Measurements from ENCODE around the gene LTBR. TPM values are rescaled to one million over a fixed set of nuclear protein-coding genes. Genes with fewer than 3 reads are reported as not detected.

Gene LTBR
- total and polyA plus RNA-seq, 2 of the 4 experiments (the other 2 are of a cell fraction) = 19.7 to 62.5 TPM

DNA sequence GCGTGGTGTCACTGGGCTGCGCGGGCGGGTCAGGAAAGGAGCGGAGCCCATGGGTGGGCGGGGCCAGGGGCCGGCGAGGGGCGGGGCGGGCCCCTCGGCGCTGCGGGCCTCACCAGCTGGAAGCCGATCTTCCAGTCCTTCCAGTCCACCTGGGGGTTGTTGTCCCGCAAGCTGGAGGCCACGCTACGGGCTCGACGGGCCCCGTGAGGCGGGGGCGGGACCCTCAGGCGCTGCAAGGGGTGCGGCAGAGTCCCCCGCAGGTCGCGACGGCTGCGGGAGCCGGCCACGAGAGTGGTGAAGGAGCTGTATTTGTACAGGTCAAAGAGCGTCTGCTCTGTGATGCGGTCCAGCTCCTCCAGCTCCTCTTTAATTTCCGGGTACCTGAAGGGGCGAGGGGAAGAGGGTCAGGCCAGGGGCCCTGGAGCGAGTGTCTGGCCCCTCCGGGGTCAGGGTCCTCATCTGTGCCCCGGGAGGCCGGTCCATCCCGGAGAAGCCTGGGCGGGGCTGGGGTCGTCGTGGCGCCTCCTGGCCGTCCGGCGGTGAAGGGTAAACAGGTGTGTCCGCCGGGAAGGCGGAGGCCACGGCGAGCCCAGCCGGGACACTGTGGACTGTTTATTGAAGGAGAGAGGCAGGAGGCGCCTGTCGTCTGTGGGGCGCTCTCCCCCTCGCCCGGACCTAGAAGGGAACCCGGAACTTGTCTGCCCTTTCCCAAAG is 20.5 kb upstream of the LTBR start:
- no peak overlapping the region for H2BK20ac ChIP-seq (ENCODE audit: low read depth, low read length)
- peak overlapping the region; percentile 59 for H2BK120ac ChIP-seq (ENCODE audit: low read depth, low read length)
- H3K23ac ChIP-seq (ENCODE audit: low read depth, low read length) = no peak overlapping the region
- no TSS peak for BruUV-seq (replicated peaks)
- no peak overlapping the region for H3K56ac ChIP-seq (ENCODE audit: extremely low read depth, insufficient read depth, low read length)
- in situ Hi-C loops (cut with MboI; ENCODE audit: low sequenced_read_pairs) = no loop called here
- peak overlapping the region; percentile 46; the same call in 1 of the 2 replicates for H3K18ac ChIP-seq (ENCODE audit: low read depth, low read length)
- H3K4me3 ChIP-seq (ENCODE audit: insufficient read depth, low read depth, low read length) = peak overlapping the region; percentile 50
- peak overlapping the region; percentile 33; the same call in 1 of the 2 replicates for H4K5ac ChIP-seq (ENCODE audit: low read depth, low read length)
- dilution Hi-C loops (cut with HindIII; ENCODE audit: low sequenced_read_pairs, unreplicated experiment) = no loop called here
- no peaks in the 10 kb centered on the region for H3K9me3 ChIP-seq (ENCODE audit: control insufficient read depth, insufficient read depth, low read length)
- H2BK5ac ChIP-seq (ENCODE audit: low read depth, low read length, poor library complexity, severe bottlenecking) = peak overlapping the region; percentile 0
- POLR2A ChIA-PET (ENCODE audit: unreplicated experiment) = interaction anchor here (0.6 kb wide), 1 partner anchor 12 kb away, joined by 4 read pairs; the partner anchor contains the start of gene SCNN1A
- H4K8ac ChIP-seq (ENCODE audit: low read depth in 2 of 2, low read length in 2 of 2) = peak overlapping the region; percentile 61 to 75; a peak in 2 of 4 replicates
- H2AFZ ChIP-seq (replicated peaks; ENCODE audit: low read length, poor library complexity) = peak overlapping the region; percentile 94
- ATAC-seq (ENCODE audit: low read depth) (peak; percentile 98), DNase-seq (peak; percentile 28)
- H3K9me1 ChIP-seq (ENCODE audit: insufficient read depth, low read length) = no peaks in the 10 kb centered on the region
- no peaks in the 10 kb centered on the region for H3K36me3 ChIP-seq (ENCODE audit: control insufficient read depth, insufficient read depth, low read length)
- H3K79me1 ChIP-seq (ENCODE audit: low read depth in 1 of 2, low read length in 2 of 2) = no peaks in the 10 kb centered on the region
- peak overlapping the region; percentile 32; the same call in 1 of the 2 replicates for H4K91ac ChIP-seq (ENCODE audit: insufficient read depth, low read depth, low read length)
- H3K4me1 ChIP-seq (ENCODE audit: control insufficient read depth, insufficient read depth, low read length) = peaks cover 7% of the 10 kb centered on the region
- H2BK15ac ChIP-seq (ENCODE audit: low read depth, low read length) = no peak overlapping the region
- H3K27me3 ChIP-seq (ENCODE audit: control insufficient read depth, insufficient read depth, low read length) = no peaks in the 10 kb centered on the region; the same call in 1 of the 2 replicates
- 0 out of 2 replicates have a peak overlapping the region, but pooled peaks have one; percentile 14 for H2AK5ac ChIP-seq (ENCODE audit: low read depth, low read length)
- H3K14ac ChIP-seq (replicated peaks; ENCODE audit: low read depth, low read length) = peak overlapping the region; percentile 13; the same call in 1 of the 2 replicates
- CTCF ChIA-PET = interaction anchor here (0.7 to 0.9 kb wide), 3 partner anchors 9 to 29 kb away, joined by 3 to 9 read pairs (median 4); no protein-coding TSS in a partner anchor
- no peaks in the 10 kb centered on the region for H4K20me1 ChIP-seq (ENCODE audit: insufficient read depth, low read length)
- peak overlapping the region; percentile 57 for H3K9ac ChIP-seq (ENCODE audit: low read depth, low read length)
- H3K4ac ChIP-seq (ENCODE audit: low read depth, low read length) = peak overlapping the region; percentile 15; the same call in 1 of the 2 replicates
- peak overlapping the region; percentile 47 for H2AK9ac ChIP-seq (replicated peaks; ENCODE audit: low read depth, low read length, poor library complexity)
- peak overlapping the region; percentile 4; the same call in 1 of the 2 replicates for H3K27ac ChIP-seq (ENCODE audit: insufficient read depth, low read length)
- intact Hi-C loops (cut with micrococcal nuclease) = no loop called here
- 9% methylated on average over 16 of the region's 59 CpGs; no CpG with 5 or more reads in 1 of the 2 experiments for WGBS, 2 experiments (ENCODE audit: extremely low coverage in 2 of 2, insufficient read length in 1 of 2)
- TF ChIP-seq SMC3 (IDR thresholded peaks at IDR 0.05; ENCODE audit: low read depth, low read length) (no peak), NFE2L2 (IDR thresholded peaks at IDR 0.05; ENCODE audit: low read depth, low read length) (no peak), MAFK (IDR thresholded peaks at IDR 0.05; ENCODE audit: low read depth, low read length) (no peak), MAZ (IDR thresholded peaks at IDR 0.05; ENCODE audit: borderline replicate concordance, low read depth, low read length) (no peak; the same call in 1 of the 2 replicates), USF2 (IDR thresholded peaks at IDR 0.05; ENCODE audit: low read depth, low read length) (no peak), RCOR1 (IDR thresholded peaks at IDR 0.05; ENCODE audit: insufficient replicate concordance, low read length) (no peak), POLR2A (IDR thresholded peaks at IDR 0.05; ENCODE audit: low read depth, low read length) (no peak), CEBPB (IDR thresholded peaks at IDR 0.05; ENCODE audit: low read depth, low read length) (no peak), FOS (IDR thresholded peaks at IDR 0.05; ENCODE audit: low read depth, low read length) (no peak), BHLHE40 (IDR thresholded peaks at IDR 0.05; ENCODE audit: low read depth, low read length) (no peak), RFX5 (IDR thresholded peaks at IDR 0.05; ENCODE audit: low read depth, low read length) (no peak), RAD21 (IDR thresholded peaks at IDR 0.05; ENCODE audit: low read length) (no peak)
- TF ChIP-seq, protein P1, sequence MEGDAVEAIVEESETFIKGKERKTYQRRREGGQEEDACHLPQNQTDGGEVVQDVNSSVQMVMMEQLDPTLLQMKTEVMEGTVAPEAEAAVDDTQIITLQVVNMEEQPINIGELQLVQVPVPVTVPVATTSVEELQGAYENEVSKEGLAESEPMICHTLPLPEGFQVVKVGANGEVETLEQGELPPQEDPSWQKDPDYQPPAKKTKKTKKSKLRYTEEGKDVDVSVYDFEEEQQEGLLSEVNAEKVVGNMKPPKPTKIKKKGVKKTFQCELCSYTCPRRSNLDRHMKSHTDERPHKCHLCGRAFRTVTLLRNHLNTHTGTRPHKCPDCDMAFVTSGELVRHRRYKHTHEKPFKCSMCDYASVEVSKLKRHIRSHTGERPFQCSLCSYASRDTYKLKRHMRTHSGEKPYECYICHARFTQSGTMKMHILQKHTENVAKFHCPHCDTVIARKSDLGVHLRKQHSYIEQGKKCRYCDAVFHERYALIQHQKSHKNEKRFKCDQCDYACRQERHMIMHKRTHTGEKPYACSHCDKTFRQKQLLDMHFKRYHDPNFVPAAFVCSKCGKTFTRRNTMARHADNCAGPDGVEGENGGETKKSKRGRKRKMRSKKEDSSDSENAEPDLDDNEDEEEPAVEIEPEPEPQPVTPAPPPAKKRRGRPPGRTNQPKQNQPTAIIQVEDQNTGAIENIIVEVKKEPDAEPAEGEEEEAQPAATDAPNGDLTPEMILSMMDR (conservative IDR thresholded peaks at IDR 0.05; ENCODE audit: low read depth, low read length) = no peak
- TF ChIP-seq, protein P2, sequence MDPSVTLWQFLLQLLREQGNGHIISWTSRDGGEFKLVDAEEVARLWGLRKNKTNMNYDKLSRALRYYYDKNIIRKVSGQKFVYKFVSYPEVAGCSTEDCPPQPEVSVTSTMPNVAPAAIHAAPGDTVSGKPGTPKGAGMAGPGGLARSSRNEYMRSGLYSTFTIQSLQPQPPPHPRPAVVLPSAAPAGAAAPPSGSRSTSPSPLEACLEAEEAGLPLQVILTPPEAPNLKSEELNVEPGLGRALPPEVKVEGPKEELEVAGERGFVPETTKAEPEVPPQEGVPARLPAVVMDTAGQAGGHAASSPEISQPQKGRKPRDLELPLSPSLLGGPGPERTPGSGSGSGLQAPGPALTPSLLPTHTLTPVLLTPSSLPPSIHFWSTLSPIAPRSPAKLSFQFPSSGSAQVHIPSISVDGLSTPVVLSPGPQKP (IDR thresholded peaks at IDR 0.05; ENCODE audit: borderline replicate concordance, low read depth, low read length) = no peak
- H3K4me2 ChIP-seq (ENCODE audit: low read depth, low read length) = peak overlapping the region; percentile 77
